Fibroblast of the aortic adventitia (primary cell): ENCODE results near the gene NQO1. TPM values are rescaled to one million over a fixed set of nuclear protein-coding genes. Genes with fewer than 3 reads are reported as not detected.

Source experiments
- DNase-seq: peaks from one replicate; pipeline ENCODE4 v3.0.0-alpha.2; 2010; ENCODE audit warnings: low read depth
- H3K4me3 ChIP-seq: 2 replicates; pipeline ENCODE4 v1.5.1; 2011; ENCODE audit warnings: low read depth, mild to moderate bottlenecking, control low read depth, low read length, moderate library complexity
- CTCF ChIP-seq: IDR thresholded peaks from 2 replicates; pipeline ENCODE4 v1.5.1; 2011; ENCODE audit warnings: mild to moderate bottlenecking, low read length, control low read depth, inconsistent platforms; ENCODE audit not compliant: insufficient read depth
- total RNA-seq: library from RNA; depleted of rRNA; stranded (reverse); fragments of >200 nt; gene quantifications from 2 replicates; pipeline ENCODE4 v1.2.3, GENCODE V29; 2012; ENCODE audit warnings: low replicate concordance

Gene NQO1
- total RNA-seq, 1 donor, result 302 TPM

- no peak for TF ChIP-seq CTCF
- H3K4me3 ChIP-seq, result peak overlapping the region; percentile 73
- no peak for DNase-seq
These were observed 664 bp downstream of the NQO1 start for GRCh38 chr16:69725480-69726312.

GRCh38 chr16:69724981-69725479 lies 1.3 kb downstream of the NQO1 start:
- peak overlapping the region; percentile 73 for H3K4me3 ChIP-seq
- DNase-seq, result peak; percentile 38
- no peak for TF ChIP-seq CTCF

GRCh38 chr16:69724414-69724873 lies 1.9 kb downstream of the NQO1 start:
- H3K4me3 ChIP-seq, result peak overlapping the region; percentile 73
- TF ChIP-seq CTCF, result no peak
- no peak for DNase-seq

GRCh38 chr16:69721441-69721957 lies 4.9 kb downstream of the NQO1 start:
- no peak overlapping the region for H3K4me3 ChIP-seq
- TF ChIP-seq CTCF, result no peak
- no peak for DNase-seq

- no peak overlapping the region for H3K4me3 ChIP-seq
- DNase-seq, result no peak
- no peak for TF ChIP-seq CTCF
These were observed 5.4 kb downstream of the NQO1 start for GRCh38 chr16:69720822-69721430.

- DNase-seq, result no peak
- no peak for TF ChIP-seq CTCF
- H3K4me3 ChIP-seq, result no peak overlapping the region
These were observed 8.1 kb downstream of the NQO1 start for GRCh38 chr16:69718111-69718764.
